Measurements from ENCODE around the gene PCDH8. TPM values are rescaled to one million over a fixed set of nuclear protein-coding genes. Genes with fewer than 3 reads are reported as not detected.

Gene PCDH8
- total and polyA plus RNA-seq, 2 experiments from 2014 or later, result 0.36 to 1.7 TPM

GRCh38 chr13:52870143-52870542 lies 21.7 kb upstream of the PCDH8 start:
- Mint-ChIP-seq H3K27ac (no peak overlapping the region), H3K9me3 (peaks cover 15% of the 10 kb centered on the region; the same call in 2 of the 3 replicates), H3K36me3 (ENCODE audit: low read depth) (peaks cover 7% of the 10 kb centered on the region), H3K4me3 (no peak overlapping the region), H3K27me3 (ENCODE audit: insufficient read depth, low read depth, poor library complexity) (peaks cover 4% of the 10 kb centered on the region), H3K4me1 (peaks cover 10% of the 10 kb centered on the region)
- Histone ChIP-seq H3K27me3 (ENCODE audit: insufficient read depth) (peaks cover 8% of the 10 kb centered on the region; the same call in 1 of the 2 replicates), H3K4me3 (no peak overlapping the region), H3K4me2 (no peak overlapping the region), H3F3A (replicated peaks; ENCODE audit: low read depth) (no peaks in the 10 kb centered on the region), H4K20me1 (replicated peaks; ENCODE audit: insufficient read depth) (no peaks in the 10 kb centered on the region), H3K4me1 (ENCODE audit: insufficient read depth) (peaks cover 12% of the 10 kb centered on the region), H3K27ac (ENCODE audit: low read depth) (no peak overlapping the region), H3K9me2 (ENCODE audit: insufficient read depth) (no peaks in the 10 kb centered on the region), H3K79me2 (replicated peaks; ENCODE audit: insufficient read depth) (no peaks in the 10 kb centered on the region), H3K36me3 (ENCODE audit: insufficient read depth) (no peaks in the 10 kb centered on the region; the same call in 1 of the 2 replicates), H2AFZ (no peak overlapping the region)
- DNase-seq (ENCODE audit: low spot score) (no peak), ATAC-seq (no peak)
- no peak for TF ChIP-seq NANOG (IDR thresholded peaks at IDR 0.05; ENCODE audit: borderline replicate concordance)

DNA sequence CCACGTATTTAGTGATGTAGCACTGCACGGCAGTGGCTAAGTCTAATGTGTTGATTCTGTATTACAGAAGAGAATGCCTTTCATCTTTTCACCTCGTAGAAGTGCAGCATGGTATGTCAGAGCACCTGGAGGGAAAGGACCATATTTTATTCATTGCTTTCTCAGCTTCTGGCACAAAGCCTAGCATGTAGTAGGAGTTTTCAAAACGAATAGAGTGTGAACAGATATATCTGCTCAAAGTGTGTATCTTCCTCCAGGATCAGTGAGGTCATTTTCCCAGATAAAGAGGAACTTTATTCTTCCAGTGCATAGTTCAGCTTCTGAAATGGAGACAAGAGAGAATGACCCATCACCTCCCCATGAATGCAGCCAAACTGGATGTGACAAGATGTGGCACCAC lies 21.2 kb upstream of the PCDH8 start:
- Mint-ChIP-seq H3K27ac (no peak overlapping the region), H3K27me3 (ENCODE audit: insufficient read depth, low read depth, poor library complexity) (peaks cover 4% of the 10 kb centered on the region), H3K36me3 (ENCODE audit: low read depth) (0 out of 3 replicates have a peak, but pooled peaks cover 4% of the 10 kb centered on the region), H3K4me3 (no peak overlapping the region), H3K4me1 (peaks cover 10% of the 10 kb centered on the region), H3K9me3 (peaks cover 10% of the 10 kb centered on the region; the same call in 2 of the 3 replicates)
- peaks cover 8% of the 10 kb centered on the region; the same call in 1 of the 2 replicates for H3K27me3 ChIP-seq (ENCODE audit: insufficient read depth)
- no peaks in the 10 kb centered on the region for H3K79me2 ChIP-seq (replicated peaks; ENCODE audit: insufficient read depth)
- no peak overlapping the region for H3K4me3 ChIP-seq
- no peaks in the 10 kb centered on the region for H3K9me2 ChIP-seq (ENCODE audit: insufficient read depth)
- DNase-seq (ENCODE audit: low spot score), result no peak
- no peak overlapping the region for H2AFZ ChIP-seq
- no peaks in the 10 kb centered on the region for H4K20me1 ChIP-seq (replicated peaks; ENCODE audit: insufficient read depth)
- H3K27ac ChIP-seq (ENCODE audit: low read depth), result no peak overlapping the region
- no peak overlapping the region for H3K4me2 ChIP-seq
- peaks cover 12% of the 10 kb centered on the region for H3K4me1 ChIP-seq (ENCODE audit: insufficient read depth)
- TF ChIP-seq STAT1 (IDR thresholded peaks at IDR 0.05; ENCODE audit: unreplicated experiment), result no peak
- no peak for TF ChIP-seq JUNB (IDR thresholded peaks at IDR 0.05; ENCODE audit: unreplicated experiment)
- no peak for TF ChIP-seq ZNF331 (CRISPR knock-in tag; IDR thresholded peaks at IDR 0.05; ENCODE audit: low read depth)
- no peak for TF ChIP-seq EZH2phosphoT487 (IDR thresholded peaks at IDR 0.05; ENCODE audit: unreplicated experiment)
- TF ChIP-seq, protein P1, sequence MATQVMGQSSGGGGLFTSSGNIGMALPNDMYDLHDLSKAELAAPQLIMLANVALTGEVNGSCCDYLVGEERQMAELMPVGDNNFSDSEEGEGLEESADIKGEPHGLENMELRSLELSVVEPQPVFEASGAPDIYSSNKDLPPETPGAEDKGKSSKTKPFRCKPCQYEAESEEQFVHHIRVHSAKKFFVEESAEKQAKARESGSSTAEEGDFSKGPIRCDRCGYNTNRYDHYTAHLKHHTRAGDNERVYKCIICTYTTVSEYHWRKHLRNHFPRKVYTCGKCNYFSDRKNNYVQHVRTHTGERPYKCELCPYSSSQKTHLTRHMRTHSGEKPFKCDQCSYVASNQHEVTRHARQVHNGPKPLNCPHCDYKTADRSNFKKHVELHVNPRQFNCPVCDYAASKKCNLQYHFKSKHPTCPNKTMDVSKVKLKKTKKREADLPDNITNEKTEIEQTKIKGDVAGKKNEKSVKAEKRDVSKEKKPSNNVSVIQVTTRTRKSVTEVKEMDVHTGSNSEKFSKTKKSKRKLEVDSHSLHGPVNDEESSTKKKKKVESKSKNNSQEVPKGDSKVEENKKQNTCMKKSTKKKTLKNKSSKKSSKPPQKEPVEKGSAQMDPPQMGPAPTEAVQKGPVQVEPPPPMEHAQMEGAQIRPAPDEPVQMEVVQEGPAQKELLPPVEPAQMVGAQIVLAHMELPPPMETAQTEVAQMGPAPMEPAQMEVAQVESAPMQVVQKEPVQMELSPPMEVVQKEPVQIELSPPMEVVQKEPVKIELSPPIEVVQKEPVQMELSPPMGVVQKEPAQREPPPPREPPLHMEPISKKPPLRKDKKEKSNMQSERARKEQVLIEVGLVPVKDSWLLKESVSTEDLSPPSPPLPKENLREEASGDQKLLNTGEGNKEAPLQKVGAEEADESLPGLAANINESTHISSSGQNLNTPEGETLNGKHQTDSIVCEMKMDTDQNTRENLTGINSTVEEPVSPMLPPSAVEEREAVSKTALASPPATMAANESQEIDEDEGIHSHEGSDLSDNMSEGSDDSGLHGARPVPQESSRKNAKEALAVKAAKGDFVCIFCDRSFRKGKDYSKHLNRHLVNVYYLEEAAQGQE (IDR thresholded peaks at IDR 0.05; ENCODE audit: unreplicated experiment), result no peak
- no peak for TF ChIP-seq ZNF114 (CRISPR knock-in tag; IDR thresholded peaks at IDR 0.05)
- H3F3A ChIP-seq (replicated peaks; ENCODE audit: low read depth), result no peaks in the 10 kb centered on the region
- no peaks in the 10 kb centered on the region; the same call in 1 of the 2 replicates for H3K36me3 ChIP-seq (ENCODE audit: insufficient read depth)
- no peak for ATAC-seq

DNA sequence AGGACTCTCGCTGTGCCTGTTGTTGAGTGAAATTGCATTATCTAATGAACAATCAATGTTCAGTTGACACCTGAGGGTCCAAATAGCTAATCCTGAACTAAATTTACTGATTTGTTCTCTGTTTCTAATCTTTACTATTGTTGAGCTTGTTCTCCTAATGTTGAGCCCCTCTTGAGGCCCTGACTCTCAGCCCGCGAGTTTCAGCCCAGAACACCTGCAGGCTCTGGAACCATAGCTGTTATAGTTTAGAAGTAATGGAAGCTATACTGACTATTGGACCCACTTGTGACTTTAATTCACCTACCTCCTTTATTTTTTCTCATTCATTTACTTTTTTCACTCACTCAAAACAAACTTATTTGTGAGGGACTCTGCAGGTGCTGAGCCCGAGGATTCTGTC lies 20.6 kb upstream of the PCDH8 start:
- no peak for ATAC-seq
- no peaks in the 10 kb centered on the region for H3F3A ChIP-seq (replicated peaks; ENCODE audit: low read depth)
- H3K4me3 Mint-ChIP-seq, result no peak overlapping the region
- no peak overlapping the region for H3K27ac Mint-ChIP-seq
- no peak overlapping the region for H2AFZ ChIP-seq
- no peaks in the 10 kb centered on the region for H3K9me2 ChIP-seq (ENCODE audit: insufficient read depth)
- no peaks in the 10 kb centered on the region for H3K79me2 ChIP-seq (replicated peaks; ENCODE audit: insufficient read depth)
- DNase-seq (ENCODE audit: low spot score), result no peak
- peaks cover 8% of the 10 kb centered on the region; the same call in 1 of the 2 replicates for H3K27me3 ChIP-seq (ENCODE audit: insufficient read depth)
- H3K4me1 Mint-ChIP-seq, result peaks cover 10% of the 10 kb centered on the region
- no peaks in the 10 kb centered on the region for H4K20me1 ChIP-seq (replicated peaks; ENCODE audit: insufficient read depth)
- no peak overlapping the region for H3K4me3 ChIP-seq
- H3K36me3 ChIP-seq (ENCODE audit: insufficient read depth), result no peaks in the 10 kb centered on the region; the same call in 1 of the 2 replicates
- H3K9me3 Mint-ChIP-seq, result peaks cover 5% of the 10 kb centered on the region; the same call in 2 of the 3 replicates
- no peak overlapping the region for H3K27ac ChIP-seq (ENCODE audit: low read depth)
- peaks cover 12% of the 10 kb centered on the region for H3K4me1 ChIP-seq (ENCODE audit: insufficient read depth)
- H3K4me2 ChIP-seq, result no peak overlapping the region
- H3K27me3 Mint-ChIP-seq (ENCODE audit: insufficient read depth, low read depth, poor library complexity), result peaks cover 7% of the 10 kb centered on the region
- 0 out of 3 replicates have a peak, but pooled peaks cover 3% of the 10 kb centered on the region for H3K36me3 Mint-ChIP-seq (ENCODE audit: low read depth)
- TF ChIP-seq ZNF462 (CRISPR knock-in tag; IDR thresholded peaks at IDR 0.05), result no peak
